Lung (tissue), 12 donors: ENCODE measurements around the gene MYL6B. TPM values are rescaled to one million over a fixed set of nuclear protein-coding genes. Genes with fewer than 3 reads are reported as not detected.

Source experiments
- ATAC-seq: fragments of 200-7000 bp; cut with Tn5 transposase; one replicate; pipeline ENCODE4 v1.9.1; 2020; ENCODE audit warnings: moderate number of reproducible peaks; ENCODE audit not compliant: insufficient read depth, low FRiP score
- DNase-seq, 3 donors: peaks; one replicate each; pipeline ENCODE4 v3.0.0-alpha.2; 2013 to 2017
- H3K27ac ChIP-seq, 2 donors: one replicate each; pipeline ENCODE4 v1.5.1; 2013; ENCODE audit warnings: mild to moderate bottlenecking in 2 of 2, moderate library complexity in 2 of 2, control low read depth in 1 of 2, inconsistent platforms in 1 of 2, low read depth in 1 of 2, low read length in 1 of 2
- H3K27me3 ChIP-seq, 3 donors: one replicate each; pipeline ENCODE4 v1.5.1; 2013; ENCODE audit warnings: low read length in 2 of 3; ENCODE audit not compliant: control insufficient read depth in 3 of 3, insufficient read depth in 3 of 3
- H3K36me3 ChIP-seq, 4 donors: one replicate each; pipeline ENCODE4 v1.5.1; 2013; ENCODE audit warnings: low read length in 4 of 4, mild to moderate bottlenecking in 1 of 4, moderate library complexity in 1 of 4; ENCODE audit not compliant: control insufficient read depth in 4 of 4, insufficient read depth in 4 of 4
- H3K4me1 ChIP-seq, 5 donors: one replicate each; pipeline ENCODE4 v1.5.1; 2013; ENCODE audit warnings: low read length in 5 of 5, mild to moderate bottlenecking in 2 of 5, moderate library complexity in 1 of 5; ENCODE audit not compliant: control insufficient read depth in 5 of 5, insufficient read depth in 5 of 5
- H3K4me3 ChIP-seq: one replicate; pipeline ENCODE4 v1.5.1; 2013; ENCODE audit warnings: mild to moderate bottlenecking, control low read depth, moderate library complexity
- H3K9ac ChIP-seq, 2 donors: one replicate each; pipeline ENCODE4 v1.5.1; 2013; ENCODE audit warnings: low read length in 2 of 2, control low read depth in 1 of 2; ENCODE audit not compliant: insufficient read depth in 1 of 2
- H3K9me3 ChIP-seq, 4 donors: one replicate each; pipeline ENCODE4 v1.5.1; 2013; ENCODE audit warnings: low read length in 3 of 4, mild to moderate bottlenecking in 1 of 4, moderate library complexity in 1 of 4; ENCODE audit not compliant: control insufficient read depth in 4 of 4, insufficient read depth in 3 of 4
- WGBS, 2 donors: extraction: QIAGEN DNeasy Blood & Tissue Kit; methylation state at CpG; one replicate each; pipeline ENCODE4 v1.1.7; 2013; 5-methylcytosine and 5-hydroxymethylcytosine counted together
- polyA plus RNA-seq, 2 donors: library from polyadenylated mRNA; stranded (reverse); fragments of 200-250 nt; gene quantifications; one replicate each; pipeline ENCODE4 v1.2.1, GENCODE V29; 2013
- total RNA-seq, 2 donors: library from RNA; depleted of rRNA in 1 of 2; stranded (reverse); fragments of >200 nt in 1 of 2; gene quantifications; one replicate each; pipeline ENCODE4 v1.2.1, GENCODE V29; 2014 to 2021
- TF ChIP-seq, protein P1 (sequence below): IDR thresholded peaks from 2 replicates; pipeline ENCODE4 v1.5.1; 2012; ENCODE audit warnings: mild to moderate bottlenecking; ENCODE audit errors: control extremely low read depth, extremely low read depth
- donor health status: control.
- donor health status: control.
- donor health status: Bipolar disorder and iron deficiency.
- donor health status: healthy.
- donor health status: DM: yes; HTN: yes; CAD: no.

Gene MYL6B
- total and polyA plus RNA-seq, 4 donors = 20.7 to 46.1 (median 39.7) TPM

GRCh38 chr12:56188778-56189098 is 36.4 kb downstream of the MYL6B start:
- DNase-seq (no peak), ATAC-seq (no peak)
- Histone ChIP-seq H3K4me3 (peak overlapping the region; percentile 68), H3K9me3 (no peaks in the 10 kb centered on the region), H3K36me3 (peaks cover 8 to 19% (median 11%) of the 10 kb centered on the region in 4 donors), H3K27me3 (no peaks in the 10 kb centered on the region), H3K4me1 (peaks cover 0 to 22% (median 5%) of the 10 kb centered on the region in 5 donors), H3K9ac (peak overlapping the region; percentile 56 to 63), H3K27ac (peak overlapping the region; percentile 61 to 66)
- 0 to 1% methylated on average over 17 of the region's 17 CpGs for WGBS, 2 donors
- TF ChIP-seq, protein P1, sequence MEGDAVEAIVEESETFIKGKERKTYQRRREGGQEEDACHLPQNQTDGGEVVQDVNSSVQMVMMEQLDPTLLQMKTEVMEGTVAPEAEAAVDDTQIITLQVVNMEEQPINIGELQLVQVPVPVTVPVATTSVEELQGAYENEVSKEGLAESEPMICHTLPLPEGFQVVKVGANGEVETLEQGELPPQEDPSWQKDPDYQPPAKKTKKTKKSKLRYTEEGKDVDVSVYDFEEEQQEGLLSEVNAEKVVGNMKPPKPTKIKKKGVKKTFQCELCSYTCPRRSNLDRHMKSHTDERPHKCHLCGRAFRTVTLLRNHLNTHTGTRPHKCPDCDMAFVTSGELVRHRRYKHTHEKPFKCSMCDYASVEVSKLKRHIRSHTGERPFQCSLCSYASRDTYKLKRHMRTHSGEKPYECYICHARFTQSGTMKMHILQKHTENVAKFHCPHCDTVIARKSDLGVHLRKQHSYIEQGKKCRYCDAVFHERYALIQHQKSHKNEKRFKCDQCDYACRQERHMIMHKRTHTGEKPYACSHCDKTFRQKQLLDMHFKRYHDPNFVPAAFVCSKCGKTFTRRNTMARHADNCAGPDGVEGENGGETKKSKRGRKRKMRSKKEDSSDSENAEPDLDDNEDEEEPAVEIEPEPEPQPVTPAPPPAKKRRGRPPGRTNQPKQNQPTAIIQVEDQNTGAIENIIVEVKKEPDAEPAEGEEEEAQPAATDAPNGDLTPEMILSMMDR = no peak

GRCh38 chr12:56189099-56189917 is 36.9 kb downstream of the MYL6B start, which contains the start of gene SMARCC2:
TSS of gene SMARCC2 (minus strand) at chr12:56189483. CDS start at chr12:56189461, 22 bp downstream.
- TF ChIP-seq, protein P1 = peak; percentile 84
- Histone ChIP-seq H3K27ac (peak within 1 kb of the TSS; percentile 80 to 93), H3K36me3 (peaks cover 3 to 16% (median 7%) of the 10 kb centered on the region in 4 donors), H3K4me3 (peak within 1 kb of the TSS; percentile 78), H3K27me3 (no peaks in the 10 kb centered on the region), H3K4me1 (peaks cover 0 to 22% (median 5%) of the 10 kb centered on the region in 5 donors), H3K9ac (peak within 1 kb of the TSS; percentile 77 to 86), H3K9me3 (no peaks in the 10 kb centered on the region)
- peak; percentile 88 to 92 (median 92) for DNase-seq
- ATAC-seq = peak; percentile 88
- whole genome bisulfite sequencing, 2 donors = 1% methylated on average over 67 to 93 of the region's 93 CpGs

- H3K27ac ChIP-seq = peak overlapping the region; percentile 77 to 87
- H3K36me3 ChIP-seq = peaks cover 0 to 10% (median 3%) of the 10 kb centered on the region in 4 donors
- peak; percentile 75 for ATAC-seq
- peaks cover 0 to 22% (median 5%) of the 10 kb centered on the region in 5 donors for H3K4me1 ChIP-seq
- no peaks in the 10 kb centered on the region for H3K27me3 ChIP-seq
- 1% methylated on average over 42 of the region's 42 CpGs for WGBS, 2 donors
- peak overlapping the region; percentile 78 for H3K4me3 ChIP-seq
- DNase-seq = peak; percentile 94 to 96 (median 95)
- H3K9ac ChIP-seq = peak overlapping the region; percentile 77 to 86
- no peaks in the 10 kb centered on the region for H3K9me3 ChIP-seq
- TF ChIP-seq, protein P1 = no peak
These were observed 37.7 kb downstream of the MYL6B start for GRCh38 chr12:56189918-56190694.
